ENCODE data around the gene CELF4.

The CELF4 gene

GRCh38 chr18:37460604-37461003, 105.0 kb downstream of the CELF4 start:
- no peak for DNase-seq

DNA sequence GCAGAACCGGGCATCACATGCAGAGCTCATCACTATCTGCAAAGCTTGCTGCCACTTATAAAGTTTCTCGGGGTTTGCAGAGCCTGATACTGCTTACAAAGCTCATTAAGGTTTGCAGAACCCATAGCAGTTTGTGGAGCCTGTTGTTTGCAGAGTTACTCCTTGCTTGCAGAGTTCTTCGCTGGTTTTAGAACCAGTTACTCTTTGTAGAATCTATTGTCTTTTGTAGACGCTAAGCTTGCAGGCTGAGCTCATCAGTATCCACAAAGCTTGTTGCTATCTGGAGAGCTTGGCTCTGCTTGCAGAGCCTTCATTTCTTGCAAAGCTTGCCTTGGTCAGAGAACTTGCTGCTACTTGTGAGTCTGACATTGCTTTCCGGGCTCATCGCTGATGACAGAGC, 106.9 kb downstream of the CELF4 start:
- DNase-seq, result no peak

- DNase-seq, result no peak
These were observed 107.8 kb downstream of the CELF4 start for GRCh38 chr18:37457753-37458152.

- no peak for DNase-seq
These were observed 108.3 kb downstream of the CELF4 start for GRCh38 chr18:37457341-37457740.

DNA sequence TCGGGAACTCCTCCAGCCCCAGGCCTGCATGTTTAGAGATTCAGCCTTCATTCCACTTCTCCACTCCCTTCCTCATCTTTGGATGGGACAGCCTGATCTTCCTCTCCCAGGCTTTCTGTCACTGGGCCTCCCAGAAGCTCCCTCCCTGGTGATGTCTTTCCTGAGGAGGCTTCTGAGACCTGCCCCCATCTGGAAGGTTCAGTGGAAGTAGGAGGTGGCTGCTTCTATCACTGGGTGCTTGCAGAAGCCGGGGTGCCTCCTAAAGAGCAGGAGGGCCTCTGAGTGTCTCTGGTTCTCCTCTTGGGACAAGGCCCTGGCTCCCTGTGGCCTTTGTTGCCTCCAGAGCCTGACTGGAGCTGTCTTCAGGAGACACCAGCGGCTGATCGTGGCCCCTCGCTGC, 108.7 kb downstream of the CELF4 start:
- no peak for DNase-seq

DNA sequence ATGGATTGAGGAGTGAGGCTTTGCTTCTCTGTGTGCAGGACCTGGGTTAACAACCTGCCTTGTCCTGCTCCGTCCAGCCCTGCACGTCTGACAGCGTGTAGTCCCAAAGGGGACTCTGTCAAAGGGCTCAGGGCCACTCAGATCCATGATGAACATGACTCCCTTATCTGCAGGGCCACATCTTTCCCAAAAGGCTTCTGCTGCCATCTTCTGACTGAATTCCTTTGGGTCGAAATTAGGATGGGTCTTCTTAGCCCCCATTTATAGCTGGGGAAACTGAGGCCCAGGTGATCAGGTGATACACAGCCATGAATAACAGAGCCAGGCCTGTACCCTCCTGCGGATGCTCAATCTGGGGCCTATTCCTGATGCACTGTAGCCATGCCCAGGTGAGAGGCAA, 109.2 kb downstream of the CELF4 start:
- no peak for DNase-seq

- DNase-seq, result no peak
These were observed 111.8 kb downstream of the CELF4 start for GRCh38 chr18:37453752-37454151.

DNA sequence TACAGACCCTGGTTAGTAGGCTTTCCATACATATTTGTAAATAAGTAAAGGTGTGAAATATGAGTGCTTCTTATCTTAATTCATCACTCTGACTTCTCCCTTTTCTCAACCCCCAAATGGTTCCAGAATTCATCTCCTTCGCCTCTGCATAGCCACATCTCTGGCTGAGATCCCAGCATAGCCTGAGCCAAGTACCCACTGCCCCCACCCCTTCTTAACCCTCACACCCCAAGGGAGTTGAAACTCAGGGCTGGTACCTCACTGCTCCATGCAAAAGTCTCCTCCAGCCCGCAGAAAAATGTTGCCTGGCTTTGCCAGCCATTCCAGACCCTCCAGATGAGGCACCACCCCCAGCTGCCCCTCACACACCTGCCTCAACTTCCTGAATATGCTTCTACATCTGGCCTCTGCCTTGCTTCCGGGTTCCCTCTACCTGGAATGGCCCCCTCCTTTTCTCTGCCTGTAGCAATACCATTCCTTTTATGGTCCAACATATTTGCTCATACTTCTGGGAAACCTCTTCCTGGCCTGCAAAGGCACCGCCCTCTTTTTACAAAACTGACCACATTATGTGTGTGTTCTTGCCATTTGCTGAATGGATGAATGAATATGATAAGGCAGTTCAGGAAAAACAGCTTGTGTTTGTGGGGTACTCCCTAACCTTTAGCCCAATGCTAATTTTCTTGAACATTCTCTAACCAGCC, 112.8 kb downstream of the CELF4 start:
- DNase-seq, result no peak

DNA sequence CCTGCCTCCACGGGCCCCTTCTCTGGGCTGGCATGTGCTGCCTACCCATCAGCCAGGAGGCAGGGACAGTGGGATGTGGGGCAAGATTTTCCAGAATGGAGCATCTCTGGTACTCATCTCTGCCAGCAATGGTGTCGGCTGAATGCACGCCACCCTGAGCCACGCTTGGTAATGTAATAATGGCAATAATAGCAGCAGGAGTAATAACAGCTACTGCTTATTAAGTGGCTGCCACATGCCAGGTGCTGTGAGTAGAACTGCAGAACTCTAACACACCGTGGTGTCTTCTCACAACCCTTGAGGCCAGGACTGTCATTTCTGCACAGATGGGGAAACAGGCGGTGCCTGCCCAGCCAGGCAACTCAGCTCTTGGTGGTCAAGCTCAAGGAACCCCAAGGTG, 113.6 kb downstream of the CELF4 start:
- no peak for DNase-seq

GRCh38 chr18:37451239-37451825, 114.3 kb downstream of the CELF4 start:
- DNase-seq, result no peak

DNA sequence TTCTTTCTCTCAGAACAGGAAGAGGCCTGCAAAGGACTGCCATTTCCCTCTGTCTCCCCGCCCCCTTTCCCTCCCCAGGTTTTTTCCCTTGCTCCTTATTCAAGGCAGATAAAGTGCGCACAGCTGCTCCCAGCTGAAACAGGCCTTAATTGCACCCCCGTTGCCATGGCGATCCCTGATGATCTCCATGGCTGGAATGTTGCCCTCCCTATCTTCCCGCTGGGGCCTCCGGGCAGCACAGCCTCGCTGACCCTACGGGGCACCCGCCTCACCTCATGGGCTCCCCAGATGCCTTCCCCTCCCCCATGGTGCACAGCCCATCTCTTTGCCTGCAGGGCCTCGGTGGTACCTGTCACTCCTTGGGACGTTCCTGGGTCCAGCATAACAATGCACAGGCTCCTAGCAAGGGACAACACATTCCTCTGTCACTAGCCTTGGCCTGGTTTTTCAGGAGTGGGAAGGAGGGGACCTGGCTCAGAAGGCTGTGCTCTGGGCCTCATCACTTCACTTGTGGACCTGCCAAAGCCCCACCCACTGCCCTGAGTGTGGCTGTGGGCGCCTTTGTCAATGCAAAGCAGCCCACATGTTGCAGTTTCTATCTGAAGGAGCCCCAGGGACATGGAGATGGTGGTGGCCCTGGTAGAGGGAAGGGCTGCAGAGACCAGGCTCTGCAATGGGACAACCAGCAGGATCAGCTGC, 115.0 kb downstream of the CELF4 start:
- no peak for DNase-seq

- DNase-seq, result no peak
These were observed 116.0 kb downstream of the CELF4 start for GRCh38 chr18:37449618-37450017.

- no peak for DNase-seq
These were observed 116.7 kb downstream of the CELF4 start for GRCh38 chr18:37448946-37449345.

- DNase-seq, result no peak
These were observed 117.4 kb downstream of the CELF4 start for GRCh38 chr18:37447962-37448888.

GRCh38 chr18:37445836-37446235, 119.8 kb downstream of the CELF4 start:
- no peak for DNase-seq

- DNase-seq, result no peak
These were observed 120.2 kb downstream of the CELF4 start for GRCh38 chr18:37445368-37445767.

GRCh38 chr18:37443325-37444055, 122.1 kb downstream of the CELF4 start:
- DNase-seq, result no peak

DNA sequence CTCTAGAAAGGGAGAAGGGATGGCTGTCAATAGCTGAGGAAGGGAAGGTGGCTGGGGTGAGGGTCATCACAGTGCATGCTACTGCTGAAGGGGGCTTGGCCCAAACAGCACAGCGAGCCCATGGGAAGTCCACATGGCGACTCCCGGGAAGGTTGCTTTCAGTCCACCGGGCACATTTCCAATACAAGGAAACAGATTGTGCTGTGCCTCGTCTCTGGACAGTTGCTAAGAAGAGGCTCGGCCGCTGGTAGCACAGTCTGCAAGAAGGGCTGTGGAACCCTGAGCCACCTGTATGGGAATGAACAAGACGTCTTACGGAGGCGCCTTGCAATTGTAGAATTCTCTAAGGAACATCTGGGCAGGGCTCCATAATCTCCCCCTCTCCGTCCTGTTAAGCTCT, 123.1 kb downstream of the CELF4 start:
- no peak for DNase-seq

GRCh38 chr18:37441821-37442220, 123.8 kb downstream of the CELF4 start:
- DNase-seq, result no peak

GRCh38 chr18:37440206-37440605, 125.4 kb downstream of the CELF4 start:
- DNase-seq, result no peak

DNA sequence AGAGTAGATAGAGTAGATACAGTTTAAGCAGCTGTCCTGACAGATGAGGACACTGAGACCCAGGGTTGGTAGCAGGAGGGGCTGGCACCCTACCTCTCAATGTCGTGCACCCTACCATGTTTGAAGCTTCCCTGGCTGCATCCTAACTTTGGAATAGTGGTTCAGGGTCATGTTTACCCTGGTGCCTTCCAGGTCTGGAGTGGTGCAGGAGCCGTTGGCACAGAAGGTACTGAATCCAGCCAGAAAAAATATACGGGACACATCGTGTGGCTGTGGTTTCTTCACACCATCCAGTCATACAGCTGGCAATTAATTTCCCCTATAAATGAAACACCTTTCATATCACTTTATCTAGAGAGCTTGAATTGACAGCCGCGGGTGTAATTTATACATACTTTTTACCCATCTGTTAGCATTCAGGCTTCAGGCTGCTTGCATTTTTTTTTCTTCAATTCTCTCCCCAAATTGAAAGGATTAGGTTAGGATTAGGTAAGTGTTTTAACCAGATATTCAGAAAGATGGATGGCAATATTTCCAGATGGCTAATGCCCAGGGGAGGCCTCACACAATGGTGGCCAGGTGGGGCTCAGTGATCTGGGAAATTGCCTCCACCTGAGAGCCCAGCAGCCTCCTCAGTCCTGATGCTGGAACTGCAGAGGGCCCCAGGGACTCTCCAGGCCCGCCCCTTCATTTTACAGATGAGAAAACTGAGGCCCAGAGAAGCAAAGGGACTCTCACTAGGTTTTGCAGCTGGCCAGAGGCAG, 127.0 kb downstream of the CELF4 start:
- DNase-seq, result no peak

DNA sequence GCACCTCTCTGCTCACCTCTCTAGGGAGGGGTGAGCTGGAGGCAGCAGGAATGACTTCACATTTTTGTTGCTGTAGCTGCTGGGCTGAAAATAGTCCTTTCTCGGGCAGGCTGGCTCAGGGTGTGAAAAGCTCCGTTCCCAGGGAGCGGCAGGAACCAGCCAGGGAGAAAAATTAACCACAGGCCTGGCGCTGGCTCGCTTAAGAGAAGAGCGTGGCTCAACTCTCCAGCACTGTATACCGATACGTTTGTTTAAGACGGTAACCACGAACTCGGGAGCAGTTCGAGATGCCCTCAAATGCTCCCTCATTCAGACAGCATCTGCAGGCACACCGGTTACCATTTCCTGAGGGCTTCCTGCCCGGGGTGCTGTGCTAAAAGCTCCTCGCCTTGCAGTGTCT, 129.6 kb downstream of the CELF4 start:
- DNase-seq, result no peak

Data from T-helper 1 cell (primary cell).